GM23248 (cell line): ENCODE data around the gene AMIGO1. TPM values are rescaled to one million over a fixed set of nuclear protein-coding genes. Genes with fewer than 3 reads are reported as not detected.

Experiments used
- DNase-seq: peaks from one replicate; pipeline ENCODE4 v3.0.0-alpha.2; 2015
- H2AFZ ChIP-seq: fragments of 200-600 bp; sonication (generic); 2 replicates; pipeline ENCODE4 v1.6.1; 2016; ENCODE audit warnings: antibody characterized with exemption
- H3F3A ChIP-seq: fragments of 200-600 bp; sonication (generic); 2 replicates; pipeline ENCODE4 v1.6.1; 2016; ENCODE audit warnings: mild to moderate bottlenecking, antibody characterized with exemption, mixed run types; ENCODE audit not compliant: insufficient read depth
- H3K27ac ChIP-seq: fragments of 200-600 bp; sonication (generic); 2 replicates; pipeline ENCODE4 v1.5.1; 2016; ENCODE audit warnings: mild to moderate bottlenecking
- H3K27me3 ChIP-seq: fragments of 200-600 bp; sonication (generic); replicated peaks from 2 replicates; pipeline ENCODE4 v1.6.1; 2016; ENCODE audit warnings: mild to moderate bottlenecking; ENCODE audit not compliant: insufficient read depth
- H3K36me3 ChIP-seq: fragments of 200-600 bp; sonication (generic); 2 replicates; pipeline ENCODE4 v1.6.1; 2016; ENCODE audit warnings: low read depth, mild to moderate bottlenecking
- H3K4me1 ChIP-seq: fragments of 200-600 bp; sonication (generic); 2 replicates; pipeline ENCODE4 v1.6.1; 2016; ENCODE audit warnings: mild to moderate bottlenecking; ENCODE audit not compliant: insufficient read depth
- H3K4me2 ChIP-seq: fragments of 200-600 bp; sonication (generic); one replicate; pipeline ENCODE4 v1.6.1; 2016; ENCODE audit warnings: mild to moderate bottlenecking; ENCODE audit not compliant: unreplicated experiment
- H3K4me3 ChIP-seq: fragments of 200-600 bp; sonication (generic); 2 replicates; pipeline ENCODE4 v1.5.1; 2016; ENCODE audit warnings: mild to moderate bottlenecking
- H3K79me2 ChIP-seq: fragments of 200-600 bp; sonication (generic); 2 replicates; pipeline ENCODE4 v1.6.1; 2016; ENCODE audit warnings: mild to moderate bottlenecking; ENCODE audit not compliant: insufficient read depth
- H3K9ac ChIP-seq: fragments of 200-600 bp; sonication (generic); 2 replicates; pipeline ENCODE4 v1.6.1; 2016; ENCODE audit warnings: mild to moderate bottlenecking
- H3K9me2 ChIP-seq: fragments of 200-600 bp; sonication (generic); 2 replicates; pipeline ENCODE4 v1.6.1; 2016; ENCODE audit warnings: mixed run types, mild to moderate bottlenecking, moderate library complexity; ENCODE audit not compliant: insufficient read depth
- H3K9me3 ChIP-seq: fragments of 200-600 bp; sonication (generic); one replicate; pipeline ENCODE4 v1.6.1; 2017; ENCODE audit warnings: low read depth
- H4K20me1 ChIP-seq: fragments of 200-600 bp; sonication (generic); 2 replicates; pipeline ENCODE4 v1.6.0; 2016; ENCODE audit not compliant: insufficient read depth
- EZH2 ChIP-seq: fragments of 200-600 bp; sonication (generic); IDR thresholded peaks from 2 replicates; pipeline ENCODE4 v1.6.1; 2018; ENCODE audit warnings: antibody characterized with exemption, mild to moderate bottlenecking; ENCODE audit not compliant: insufficient read depth, poor library complexity, severe bottlenecking
- EZH2phosphoT487 ChIP-seq: fragments of 200-600 bp; sonication (generic); IDR thresholded peaks from 2 replicates; pipeline ENCODE4 v1.6.1; 2018; ENCODE audit warnings: antibody characterized with exemption, moderate library complexity, mild to moderate bottlenecking, low read depth; ENCODE audit not compliant: insufficient read depth
- WGBS, 2 experiments: methylation state at CpG; one replicate each; pipeline ENCODE4 v1.1.6; 2015 to 2017; ENCODE audit warnings: low lambda C conversion rate in 2 of 2, low coverage in 1 of 2; ENCODE audit errors: missing lambda C conversion rate in 2 of 2; 5-methylcytosine and 5-hydroxymethylcytosine counted together
- in situ Hi-C: fragments of 300-500 bp; cut with MboI; formaldehyde crosslinking; loops from 2 replicates; pipeline ENCODE4 v1.15.0; 2020
- polyA plus RNA-seq: library from polyadenylated mRNA; unstranded; fragments of >200 nt; fragmentation: Nextera tagmentation; extraction: Ambion mirVana; gene quantifications from 2 replicates; pipeline ENCODE4 v1.2.1, GENCODE V29; 2016
- total RNA-seq: library from RNA; depleted of rRNA; stranded (reverse); fragments of >200 nt; shearing (Covaris generic); gene quantifications from 2 replicates; pipeline ENCODE4 v1.2.3, GENCODE V29; 2014

AMIGO1 gene
- total and polyA plus RNA-seq, 2 experiments from 2014 or later, result 1.7 to 2.8 TPM

DNA sequence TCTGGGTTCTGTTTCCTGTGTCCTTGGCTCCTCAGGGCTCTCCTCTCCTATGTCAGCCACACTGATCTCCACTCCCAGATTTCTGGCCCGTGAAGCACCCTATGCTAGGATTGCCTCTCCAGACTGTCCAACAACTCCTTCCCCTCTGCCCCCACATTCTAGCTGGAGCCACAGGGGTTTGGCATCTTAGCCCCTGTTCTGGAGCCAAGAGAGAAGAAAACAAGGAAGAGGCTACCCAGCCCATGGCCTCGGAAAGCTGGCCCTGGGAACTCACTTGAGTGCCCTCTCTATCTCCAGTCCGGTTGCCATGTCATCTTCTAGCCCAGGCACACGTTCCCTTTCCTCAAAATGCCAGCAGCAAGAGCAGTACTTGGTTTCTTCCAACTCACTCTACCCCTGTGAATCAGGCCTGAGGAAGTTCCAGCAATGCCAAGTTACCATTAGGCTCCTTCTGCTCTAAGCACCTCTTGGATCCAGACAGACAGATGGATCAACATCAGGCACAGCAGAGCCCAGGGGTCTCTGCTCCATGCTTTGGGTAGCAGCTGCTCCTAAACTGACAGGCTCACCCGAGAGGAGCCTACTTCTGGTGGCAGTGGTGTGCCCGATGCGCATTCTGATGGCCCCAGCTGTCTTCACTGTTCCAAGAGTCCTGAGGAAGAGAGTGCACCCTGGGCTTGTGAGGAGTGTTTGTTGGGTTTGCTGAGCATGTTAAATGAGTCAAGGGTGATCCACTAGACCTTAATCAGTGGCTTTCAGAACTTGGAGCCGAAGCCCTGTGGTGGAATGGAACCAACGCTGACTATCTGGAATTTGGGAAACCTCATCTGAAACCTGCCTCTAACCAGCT lies 18.5 kb upstream of the AMIGO1 start:
- Histone ChIP-seq H3K4me3 (no peak overlapping the region), H3K4me2 (no peak overlapping the region), H3K9me3 (no peaks in the 10 kb centered on the region), H3F3A (no peaks in the 10 kb centered on the region), H3K79me2 (no peaks in the 10 kb centered on the region), H4K20me1 (no peaks in the 10 kb centered on the region), H3K27me3 (no peaks in the 10 kb centered on the region), H3K36me3 (no peaks in the 10 kb centered on the region), H3K9ac (no peak overlapping the region), H2AFZ (no peak overlapping the region), H3K9me2 (no peaks in the 10 kb centered on the region), H3K4me1 (peaks cover 4% of the 10 kb centered on the region), H3K27ac (no peak overlapping the region)
- TF ChIP-seq EZH2 (no peak), EZH2phosphoT487 (no peak)
- no peak for DNase-seq
- in situ Hi-C loops, result no loop called here
- WGBS, 2 experiments, result 68 to 73% methylated on average over 9 of the region's 9 CpGs

DNA sequence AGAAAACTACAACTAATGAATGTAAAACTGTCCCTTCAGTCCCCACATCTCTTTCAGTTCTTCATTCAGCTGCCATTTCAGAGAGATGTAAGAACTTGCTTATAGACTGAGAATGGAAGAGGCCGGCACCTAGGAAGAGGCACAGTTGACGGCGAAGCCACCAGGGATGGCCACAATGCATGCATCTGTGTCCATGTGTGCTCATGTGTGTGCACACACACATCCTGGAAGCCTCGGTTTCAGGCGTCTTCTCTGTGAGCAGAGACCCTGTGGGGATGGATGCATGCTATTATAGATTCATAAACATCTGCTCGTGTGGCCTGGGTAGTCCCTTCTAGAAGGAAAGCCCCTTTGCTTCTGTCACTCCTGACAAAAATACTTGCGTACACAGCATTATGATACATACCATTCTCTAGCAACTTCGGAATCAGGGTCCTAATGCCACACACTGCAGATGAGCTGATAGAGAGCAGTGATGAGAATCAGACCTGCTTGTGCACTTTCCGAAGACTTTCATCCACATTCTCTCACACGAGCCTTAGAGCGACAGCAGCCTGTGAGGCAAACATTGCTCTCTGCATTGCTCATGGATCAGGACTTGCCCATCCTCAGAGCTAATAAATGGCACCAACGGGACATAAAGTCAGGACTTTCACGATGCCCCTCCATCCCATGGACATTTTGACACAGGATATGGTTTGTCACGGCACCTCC lies 17.7 kb upstream of the AMIGO1 start:
- no peak overlapping the region for H3K9ac ChIP-seq
- no peaks in the 10 kb centered on the region for H3K9me3 ChIP-seq
- H3K4me2 ChIP-seq, result no peak overlapping the region
- no peak overlapping the region for H3K27ac ChIP-seq
- WGBS, 2 experiments, result 58 to 61% methylated on average over 14 of the region's 14 CpGs
- H4K20me1 ChIP-seq, result no peaks in the 10 kb centered on the region
- no peaks in the 10 kb centered on the region for H3F3A ChIP-seq
- no peaks in the 10 kb centered on the region for H3K9me2 ChIP-seq
- H3K79me2 ChIP-seq, result no peaks in the 10 kb centered on the region
- H3K36me3 ChIP-seq, result no peaks in the 10 kb centered on the region
- no peak overlapping the region for H2AFZ ChIP-seq
- H3K4me1 ChIP-seq, result no peaks in the 10 kb centered on the region
- H3K27me3 ChIP-seq, result 0 out of 2 replicates have a peak, but pooled peaks cover under 1% of the 10 kb centered on the region
- in situ Hi-C loops, result no loop called here
- DNase-seq, result no peak
- H3K4me3 ChIP-seq, result no peak overlapping the region
- TF ChIP-seq EZH2, result no peak

DNA sequence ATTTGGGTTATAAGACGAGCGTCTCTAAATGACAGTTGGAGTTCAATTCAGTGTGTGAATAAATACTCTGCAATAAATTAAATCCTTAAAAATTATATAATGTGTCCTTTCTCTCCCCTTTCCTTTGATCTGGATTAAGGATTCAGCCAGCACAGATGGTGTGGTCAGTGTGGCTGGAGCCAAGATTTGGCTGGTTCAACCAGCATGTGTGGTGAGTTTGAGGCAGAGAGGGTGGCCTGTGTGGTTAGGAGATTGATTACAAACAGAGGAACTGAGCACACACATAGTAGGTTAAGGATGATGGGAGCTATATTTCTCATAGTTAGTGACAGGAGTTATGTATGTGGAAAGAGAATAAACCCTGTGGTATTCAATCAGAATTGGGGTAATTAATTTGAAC lies 14.2 kb upstream of the AMIGO1 start:
- Histone ChIP-seq H3K4me3 (no peak overlapping the region), H4K20me1 (no peaks in the 10 kb centered on the region), H3K79me2 (no peaks in the 10 kb centered on the region), H3K9me3 (no peaks in the 10 kb centered on the region), H3K27ac (no peak overlapping the region), H3K36me3 (no peaks in the 10 kb centered on the region), H3K9ac (no peak overlapping the region), H3K27me3 (0 out of 2 replicates have a peak, but pooled peaks cover 8% of the 10 kb centered on the region), H3K9me2 (no peaks in the 10 kb centered on the region), H3K4me2 (no peak overlapping the region), H3F3A (no peaks in the 10 kb centered on the region), H2AFZ (no peak overlapping the region), H3K4me1 (no peaks in the 10 kb centered on the region)
- in situ Hi-C loops, result no loop called here
- 84 to 94% methylated on average over 2 of the region's 2 CpGs for WGBS, 2 experiments
- TF ChIP-seq EZH2 (no peak), EZH2phosphoT487 (no peak)
- no peak for DNase-seq

DNA sequence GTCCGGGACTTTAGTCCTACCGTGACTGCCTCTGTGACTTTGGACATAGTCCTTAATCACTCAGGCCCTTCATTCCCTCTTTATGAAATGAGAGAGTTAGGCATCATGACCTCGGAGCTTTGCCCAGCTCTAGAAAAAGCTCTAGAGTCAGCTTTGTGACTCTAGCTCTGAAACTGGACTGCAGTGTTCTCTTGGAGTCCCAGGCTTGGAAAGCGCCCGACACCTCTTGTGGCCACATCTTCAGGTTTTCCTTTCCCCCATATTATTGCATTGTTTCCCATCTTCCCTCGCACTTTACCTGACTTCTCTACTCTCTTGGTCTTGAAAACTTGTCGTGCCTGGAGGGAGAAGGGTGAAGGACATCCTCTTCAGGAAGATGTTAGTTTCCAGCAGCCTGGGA lies 12.5 kb upstream of the AMIGO1 start:
- Histone ChIP-seq H3F3A (no peaks in the 10 kb centered on the region), H3K9me3 (no peaks in the 10 kb centered on the region), H3K79me2 (no peaks in the 10 kb centered on the region), H2AFZ (0 out of 2 replicates have a peak overlapping the region, but pooled peaks have one; percentile 42), H3K4me1 (no peaks in the 10 kb centered on the region), H4K20me1 (no peaks in the 10 kb centered on the region), H3K4me2 (no peak overlapping the region), H3K9ac (no peak overlapping the region), H3K9me2 (no peaks in the 10 kb centered on the region), H3K4me3 (no peak overlapping the region), H3K27ac (no peak overlapping the region), H3K27me3 (0 out of 2 replicates have a peak, but pooled peaks cover 8% of the 10 kb centered on the region), H3K36me3 (no peaks in the 10 kb centered on the region)
- TF ChIP-seq EZH2 (no peak), EZH2phosphoT487 (no peak)
- in situ Hi-C loops, result no loop called here
- 79 to 81% methylated on average over 7 of the region's 7 CpGs for WGBS, 2 experiments
- DNase-seq, result no peak
